Occipital lobe (tissue), 2 donors: ENCODE results near the gene FXYD6. TPM values are rescaled to one million over a fixed set of nuclear protein-coding genes. Genes with fewer than 3 reads are reported as not detected.
A peak's percentile ranks its signal among the peaks of the same experiment; 100 is the strongest.

Experiments
- DNase-seq: peaks from one replicate; lab custom pipeline; 2025; lab: John Stamatoyannopoulos, UW
- total RNA-seq: library from RNA; depleted of rRNA; stranded (reverse); fragments of >200 nt; gene quantifications from one replicate; pipeline ENCODE4 v1.2.3, GENCODE V29; 2014

FXYD6 gene
- total RNA-seq, 1 donor from 2014 or later: 107 TPM

DNA sequence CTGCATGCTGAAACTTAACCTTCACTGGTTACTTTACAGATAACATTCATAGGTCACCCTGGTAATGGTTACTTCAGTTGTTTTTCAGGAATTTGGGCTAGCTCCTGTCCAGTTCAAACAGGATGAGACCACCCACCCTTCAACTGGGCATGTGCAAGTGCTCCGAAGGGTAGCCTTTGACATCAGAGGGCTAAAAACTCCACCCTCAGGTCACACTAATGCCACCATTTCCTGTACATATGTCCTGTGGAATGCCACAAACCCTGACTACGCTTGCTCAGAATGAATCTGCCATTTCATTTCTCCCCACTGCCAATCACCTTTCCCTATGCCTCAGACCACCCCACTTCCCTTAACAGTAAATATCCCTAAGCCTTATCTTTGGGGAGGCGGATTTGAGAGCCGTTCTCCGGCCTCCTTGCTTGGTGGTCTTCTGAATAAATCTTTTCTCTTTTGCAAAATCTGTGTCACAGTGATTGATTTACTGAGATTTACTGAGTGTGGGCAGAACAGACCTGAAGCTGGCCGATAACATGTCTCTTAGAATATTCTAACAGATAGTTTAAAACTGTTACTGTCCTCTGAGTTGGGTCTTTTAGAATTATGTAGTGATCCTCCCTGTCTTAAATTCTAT is 26.6 kb downstream of the FXYD6 start:
- no peak for DNase-seq

DNA sequence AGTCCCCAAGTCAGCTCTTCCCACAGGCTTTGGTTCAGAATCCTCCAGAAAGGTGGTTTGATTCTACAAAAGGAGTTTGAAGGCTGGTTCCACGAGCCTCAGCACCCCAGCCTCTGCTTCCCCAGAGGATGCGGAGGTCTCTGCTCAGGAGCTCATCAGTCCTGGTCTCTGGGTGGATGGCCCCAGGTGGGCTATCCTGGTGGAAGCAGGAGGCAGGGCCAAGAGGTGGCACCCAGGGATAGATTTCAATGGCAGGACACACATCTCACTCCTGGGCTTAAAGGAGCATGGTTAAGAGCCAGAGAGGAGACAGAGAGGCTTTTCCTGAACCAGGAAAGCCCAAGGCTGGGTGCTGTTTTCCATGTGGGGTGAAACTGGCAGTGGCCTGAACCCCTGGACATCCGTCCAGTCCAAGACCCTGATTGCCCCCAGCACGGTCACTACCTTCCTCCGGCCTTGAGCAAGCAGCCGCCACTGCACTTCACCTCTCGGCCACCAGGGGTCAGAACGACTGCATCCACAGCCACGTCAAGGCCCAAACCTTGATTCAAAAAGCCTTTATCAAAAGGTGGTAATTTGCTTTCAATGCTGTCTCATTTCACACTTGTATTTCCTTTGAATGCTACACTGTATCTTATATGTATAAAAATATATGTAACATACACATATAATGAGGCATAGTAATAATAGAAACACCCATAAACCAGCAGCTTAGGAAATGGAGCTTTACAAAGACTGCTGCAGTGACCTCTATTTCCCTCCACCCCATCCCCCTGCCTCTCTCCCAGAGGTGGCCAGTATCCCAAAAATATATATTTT is 32.6 kb downstream of the FXYD6 start:
- DNase-seq: peak; percentile 67

DNA sequence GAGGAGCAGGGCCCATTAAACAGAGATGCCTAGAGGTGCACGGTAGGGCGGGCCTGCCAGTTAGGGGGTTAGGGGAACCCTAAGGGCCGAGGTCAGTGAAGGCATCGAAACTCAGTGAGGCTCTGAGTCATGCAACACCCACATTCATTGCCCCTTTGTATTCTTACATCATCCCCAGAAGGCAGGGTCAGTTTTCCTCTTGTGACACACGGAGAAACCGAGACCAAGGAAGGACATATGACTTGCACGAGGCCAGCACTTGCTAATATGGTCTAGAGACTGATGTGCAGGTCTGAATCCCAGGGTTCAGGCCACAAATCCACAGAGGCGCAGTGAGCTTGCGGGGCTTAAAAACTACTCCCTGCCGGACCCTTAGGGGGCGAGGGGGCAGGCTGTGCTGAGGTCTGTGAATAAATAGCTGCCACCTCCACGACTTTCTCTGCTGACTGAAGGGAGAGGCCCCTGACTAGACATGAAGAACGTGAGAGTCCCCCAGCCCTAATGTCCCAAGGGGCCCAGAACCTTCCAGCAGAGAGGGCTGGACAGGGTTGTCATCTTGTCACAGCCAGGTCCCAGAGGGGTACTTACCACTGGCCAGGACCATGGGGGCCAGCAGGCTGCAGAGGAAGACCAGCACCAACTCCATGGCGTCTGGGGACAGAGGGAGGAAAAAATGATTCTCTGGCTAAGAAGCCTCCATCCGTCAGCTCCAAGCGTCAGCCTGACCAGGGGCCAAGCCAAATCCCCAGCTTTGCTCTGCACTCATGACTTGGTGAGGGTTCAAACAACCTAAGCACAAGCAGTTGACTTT is 34.1 kb downstream of the FXYD6 start:
- DNase-seq: no peak

DNA sequence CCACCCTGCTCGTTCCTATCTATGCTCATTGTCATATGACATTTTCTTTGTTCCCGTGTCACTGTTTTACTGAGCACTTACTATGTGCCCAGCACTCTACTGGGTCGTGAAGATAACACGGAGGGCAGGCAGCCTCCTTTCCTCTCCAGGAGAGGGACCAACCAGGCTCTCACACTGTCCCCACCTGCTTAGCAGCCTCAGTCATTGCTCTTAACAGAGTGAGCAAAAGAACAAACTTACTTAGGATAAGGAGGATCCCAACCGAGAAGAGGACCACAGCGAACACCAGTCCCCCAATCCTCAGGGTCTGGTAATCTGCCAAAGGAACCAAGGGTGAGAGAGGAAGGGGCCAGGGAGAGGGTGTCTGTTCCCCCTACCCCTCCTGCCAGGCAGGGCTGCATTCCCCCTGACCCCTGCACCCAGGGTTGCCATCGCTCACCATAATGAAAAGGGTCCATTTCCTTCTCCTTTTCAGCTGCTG is 34.9 kb downstream of the FXYD6 start:
- no peak for DNase-seq

DNA sequence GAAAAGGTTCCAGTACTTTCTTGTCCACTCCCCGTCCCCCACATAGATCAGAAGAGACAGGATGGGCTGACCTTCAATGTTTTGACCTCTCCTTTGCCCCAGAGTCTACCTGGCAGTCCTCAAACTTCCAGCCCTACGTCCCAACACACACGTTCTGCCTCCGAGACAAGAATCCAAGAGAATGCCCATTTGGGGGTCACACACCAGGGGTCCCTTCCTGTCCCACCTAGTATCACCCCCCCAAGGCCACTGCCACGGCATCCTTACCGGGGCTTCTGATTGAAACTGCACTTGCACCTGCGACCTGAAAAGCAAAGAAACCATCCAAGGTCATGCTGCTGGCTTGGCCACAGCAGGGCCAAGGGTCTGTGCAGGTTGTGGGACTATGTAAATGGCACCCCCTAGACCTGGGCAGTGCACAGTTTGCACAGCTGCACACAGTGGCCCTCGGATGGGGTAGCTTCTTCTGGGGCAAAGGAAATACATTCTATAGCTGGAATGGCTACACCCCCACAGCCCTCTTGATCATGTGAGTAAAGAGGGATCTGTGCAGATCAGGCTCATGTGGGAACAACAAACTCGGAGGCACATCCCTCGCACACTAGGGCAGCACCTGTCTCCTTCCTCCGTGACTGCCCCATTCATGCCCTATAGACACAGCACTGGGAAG is 35.4 kb downstream of the FXYD6 start:
- no peak for DNase-seq

DNA sequence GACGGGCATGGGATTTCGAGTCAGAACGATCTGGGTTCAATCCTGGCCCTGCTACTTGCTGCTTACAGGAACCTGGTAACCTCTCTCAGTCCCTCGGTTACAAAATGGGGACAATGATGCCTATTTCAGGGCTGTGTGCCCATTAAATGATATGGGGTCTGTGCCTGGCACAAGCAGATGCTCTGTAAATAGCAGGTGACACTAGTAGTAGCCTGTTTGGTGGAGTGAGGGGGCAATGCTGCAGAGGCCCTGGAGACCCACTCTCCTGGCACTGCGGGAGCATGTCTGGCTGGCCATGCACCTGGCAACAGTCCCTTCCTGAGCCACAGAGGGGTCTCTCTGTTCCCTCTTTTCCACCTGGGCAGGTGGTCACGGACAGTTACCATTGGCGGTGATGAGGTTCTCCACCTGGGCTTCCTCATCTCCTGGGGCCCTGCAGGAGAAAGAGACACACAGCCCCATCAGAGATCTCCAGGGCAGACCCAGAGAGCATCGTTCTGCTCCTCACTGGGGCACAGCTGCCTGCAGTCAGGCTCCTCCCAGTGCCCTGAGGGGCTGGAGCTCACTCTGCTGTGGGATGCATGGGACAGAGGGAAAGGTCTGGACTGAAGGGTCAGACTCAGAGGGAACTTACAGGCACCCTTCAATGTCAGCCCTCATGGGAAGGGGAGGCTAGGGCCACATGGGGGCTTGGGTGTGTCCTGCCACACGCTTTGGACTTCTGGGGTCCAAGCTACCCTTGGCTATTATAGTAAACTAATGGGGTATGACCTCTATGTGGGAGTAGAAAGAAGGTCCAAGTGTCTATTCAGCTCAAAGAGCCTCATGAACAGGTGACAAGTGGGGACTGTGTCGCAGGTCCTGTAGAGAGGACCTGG is 36.3 kb downstream of the FXYD6 start:
- DNase-seq: no peak

DNA sequence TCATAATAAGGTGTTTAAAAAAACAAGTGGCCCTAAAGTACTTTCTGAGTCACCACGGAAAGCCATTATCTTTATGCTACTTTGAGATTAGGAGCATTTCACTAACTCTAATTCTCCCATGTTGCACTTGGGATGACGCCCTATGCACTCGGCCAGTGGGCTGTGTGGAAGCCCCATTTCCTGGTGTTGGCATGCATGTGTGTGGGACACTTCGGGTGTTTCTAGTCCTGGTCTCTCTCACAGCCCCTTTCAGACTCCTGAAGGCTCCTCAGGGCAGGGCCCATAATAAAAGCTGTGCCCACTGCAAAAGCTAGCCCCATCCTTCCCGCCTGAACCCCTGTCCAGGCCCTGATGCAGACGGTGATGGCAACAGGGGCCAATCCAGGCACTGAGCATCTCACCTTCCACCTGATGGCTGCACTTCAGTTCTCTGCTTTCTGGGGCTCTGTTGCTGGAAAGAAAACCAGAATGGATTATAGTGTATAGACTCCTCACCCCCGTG is 37.0 kb downstream of the FXYD6 start:
- DNase-seq: no peak

DNA sequence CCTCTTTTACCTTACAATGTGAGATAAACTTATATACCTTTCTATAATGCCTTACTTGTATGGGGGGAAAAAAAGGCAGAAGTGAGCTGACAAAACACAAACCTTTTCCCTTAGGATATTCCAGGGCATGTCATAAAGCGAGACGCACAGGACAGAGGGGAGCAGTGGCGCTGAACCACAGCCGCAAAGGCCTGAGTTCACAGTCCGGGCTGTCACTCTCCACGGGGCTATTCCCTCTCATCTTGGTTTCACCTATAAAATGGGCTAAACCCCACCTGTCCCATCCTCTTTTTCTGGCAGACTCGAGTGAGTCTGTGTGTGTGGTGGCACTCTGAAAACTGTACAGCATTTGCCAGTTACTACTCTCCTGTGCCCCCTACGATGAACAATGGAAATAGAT is 37.6 kb downstream of the FXYD6 start:
- no peak for DNase-seq

DNA sequence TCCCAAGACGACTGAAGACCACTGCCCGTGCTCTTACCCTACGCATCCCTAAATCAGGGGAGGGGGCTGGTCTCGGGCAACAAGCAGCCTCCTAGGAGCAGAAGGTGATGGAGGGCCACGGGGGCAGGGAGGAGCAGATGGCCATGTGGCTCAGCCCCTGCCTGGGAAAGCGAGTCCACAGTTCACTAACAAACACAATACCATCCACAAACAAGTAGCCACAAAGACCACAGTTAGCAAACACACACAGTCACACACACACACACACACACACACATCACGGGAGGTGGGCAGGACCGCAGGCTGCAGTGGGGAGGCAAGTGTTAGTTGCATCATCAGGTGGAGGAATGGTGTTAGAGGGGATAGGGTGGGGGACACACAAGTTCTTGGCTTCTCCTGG is 38.7 kb downstream of the FXYD6 start:
- no peak for DNase-seq

DNA sequence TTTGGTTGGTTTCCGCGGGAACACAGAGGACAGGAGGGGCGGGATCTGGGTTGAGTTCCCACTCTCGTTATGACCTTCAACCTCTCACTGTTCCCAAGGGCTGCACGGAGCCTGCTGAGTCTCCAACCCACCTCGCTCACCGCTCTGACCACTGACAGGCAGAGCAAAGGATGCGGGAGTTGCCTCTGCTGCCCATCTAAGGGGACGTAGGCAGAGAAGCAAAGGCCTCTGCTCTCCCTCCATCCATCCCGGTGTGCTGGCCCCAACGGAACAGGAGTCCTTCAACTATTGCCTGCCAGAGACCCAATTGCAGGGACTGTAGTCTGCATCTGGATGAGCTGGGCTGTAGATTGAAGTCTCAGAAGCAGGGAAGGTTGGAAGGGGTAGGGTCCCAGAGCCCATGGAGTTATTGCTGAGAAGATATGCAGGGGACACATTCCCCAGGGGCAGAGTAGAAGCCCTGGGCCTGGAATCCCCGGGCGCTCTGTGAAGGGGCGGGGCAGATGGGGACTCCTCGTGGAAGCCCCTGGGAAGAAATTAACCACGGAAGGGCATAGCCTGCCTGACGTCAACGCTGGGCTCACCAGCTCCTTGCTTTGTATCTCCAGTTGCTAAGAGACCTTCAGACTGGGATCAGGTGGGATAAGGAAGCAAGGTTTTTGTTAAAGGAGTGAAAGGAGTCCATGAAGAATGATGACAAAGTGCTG is 39.2 kb downstream of the FXYD6 start:
- DNase-seq: no peak

DNA sequence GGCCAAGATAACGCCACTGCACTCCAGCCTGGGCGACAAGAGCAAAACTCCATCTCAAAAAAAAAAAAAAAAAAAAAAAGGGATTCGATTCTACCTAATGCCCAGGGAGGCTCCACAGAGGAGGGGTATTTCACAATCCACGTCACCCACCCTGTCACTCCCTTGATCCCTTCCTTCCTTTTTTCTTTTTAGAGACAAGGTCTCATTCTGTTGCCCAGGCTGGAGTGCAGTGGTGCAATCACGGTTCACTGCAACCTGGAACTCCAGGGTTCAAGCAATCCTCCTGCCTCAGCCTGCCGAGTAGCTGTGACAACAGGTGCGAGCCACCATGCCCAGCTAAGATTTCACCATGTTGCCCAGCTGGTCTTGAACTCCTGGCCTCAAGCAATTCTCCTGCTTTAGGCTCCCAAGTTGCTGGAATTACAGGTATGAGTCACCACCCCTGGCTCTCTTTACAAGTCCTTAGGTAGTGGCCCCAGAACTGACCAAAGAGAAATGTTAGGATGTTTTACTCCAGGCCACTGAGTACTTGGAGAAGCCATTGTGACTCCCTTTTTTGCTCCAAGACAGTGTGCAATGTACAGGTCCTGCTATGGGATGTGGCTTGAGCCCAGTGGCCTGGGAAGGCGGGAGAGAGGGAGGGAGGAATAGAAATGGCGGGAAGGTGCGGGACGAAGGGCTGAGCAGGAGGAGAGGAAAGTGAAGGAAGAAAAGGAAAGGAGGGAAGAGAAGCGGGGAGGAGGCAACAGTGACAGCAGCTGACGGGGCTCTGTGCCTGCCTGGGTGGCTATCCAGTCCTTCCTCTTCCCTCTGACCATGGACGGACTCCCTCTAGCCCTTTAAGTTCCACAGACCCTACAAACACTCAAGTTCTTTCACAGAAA is 40.1 kb downstream of the FXYD6 start:
- DNase-seq: no peak

DNA sequence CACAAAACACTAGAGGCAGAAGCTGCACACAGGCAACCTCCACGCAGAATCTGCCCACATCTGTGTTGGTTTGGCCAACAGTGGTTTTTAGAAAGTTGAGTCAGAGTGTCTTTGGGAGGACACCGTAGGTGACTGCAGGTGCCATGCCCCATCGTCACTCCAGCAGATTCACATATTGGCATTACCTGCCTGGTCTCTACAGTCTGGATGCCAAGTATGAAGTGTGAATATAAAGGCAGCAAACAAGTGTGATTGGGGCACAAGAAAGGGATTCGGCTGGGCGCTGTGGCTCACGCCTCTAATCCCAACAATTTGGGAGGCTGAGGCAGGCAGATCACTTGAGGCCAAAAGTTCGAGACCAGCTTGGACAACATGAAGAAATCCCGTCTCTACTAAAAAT is 40.9 kb downstream of the FXYD6 start:
- no peak for DNase-seq

DNA sequence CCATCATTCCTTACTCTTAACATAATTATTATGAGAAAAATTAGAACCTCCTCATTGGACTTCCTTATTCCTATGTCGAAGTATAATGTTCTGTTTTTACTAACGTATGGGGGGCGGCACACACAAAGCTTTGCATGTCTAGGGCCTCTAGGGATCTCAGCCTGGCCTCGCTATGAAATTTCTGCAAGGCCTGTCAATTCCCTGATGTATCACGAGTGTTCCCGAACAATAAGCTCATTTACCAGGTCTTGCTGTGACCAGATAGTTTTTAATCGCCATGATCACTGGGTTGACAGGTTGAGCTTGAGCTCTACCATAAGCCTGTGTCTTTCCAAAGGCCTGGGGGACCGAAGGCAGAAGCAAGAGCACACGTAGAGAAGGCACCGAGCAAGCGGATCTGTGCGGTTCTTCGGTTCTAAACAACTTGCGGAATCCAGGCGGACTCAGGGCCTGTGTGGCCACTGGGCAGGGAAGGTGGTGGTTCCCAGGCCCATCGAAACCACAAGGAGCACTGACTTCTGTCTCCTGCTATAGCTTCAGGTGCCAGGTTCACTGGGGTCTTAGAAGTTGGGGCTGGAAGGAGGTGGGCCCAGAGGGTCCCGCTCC is 41.5 kb downstream of the FXYD6 start:
- DNase-seq: no peak

DNA sequence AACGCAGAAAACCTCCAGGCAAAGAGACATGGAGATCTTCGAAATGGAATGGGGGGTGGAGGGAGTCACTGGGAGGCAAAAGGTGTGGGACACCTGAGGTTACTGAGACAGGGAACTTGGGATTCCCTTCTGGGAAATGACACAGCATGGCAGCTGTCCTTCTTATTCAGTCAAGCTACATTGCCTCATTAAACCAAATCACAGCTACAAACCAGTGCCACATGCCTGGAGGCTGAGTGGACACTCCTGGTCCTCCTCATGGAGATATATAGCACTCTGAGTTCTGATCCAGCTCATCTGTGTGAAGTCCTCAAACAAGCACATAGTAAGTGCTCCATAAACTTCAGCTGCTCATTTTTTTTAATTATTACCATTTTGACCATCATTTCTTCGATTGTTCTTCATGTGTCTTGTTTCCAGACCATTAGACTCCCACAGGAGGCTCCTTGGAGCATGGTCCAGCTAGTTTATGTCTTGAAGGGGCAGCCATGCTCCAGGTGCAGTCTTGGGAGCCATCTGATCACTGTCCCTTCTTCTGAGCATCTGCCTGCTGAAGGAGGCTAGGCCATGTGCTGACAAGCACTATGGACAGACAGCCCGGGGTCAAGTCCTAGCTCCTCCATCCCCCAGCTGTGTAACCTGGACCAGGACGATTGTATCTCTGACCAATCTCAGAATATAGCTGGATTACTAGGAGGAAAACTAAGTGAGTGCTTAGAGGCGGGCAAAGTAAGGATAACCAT is 42.2 kb downstream of the FXYD6 start:
- no peak for DNase-seq

DNA sequence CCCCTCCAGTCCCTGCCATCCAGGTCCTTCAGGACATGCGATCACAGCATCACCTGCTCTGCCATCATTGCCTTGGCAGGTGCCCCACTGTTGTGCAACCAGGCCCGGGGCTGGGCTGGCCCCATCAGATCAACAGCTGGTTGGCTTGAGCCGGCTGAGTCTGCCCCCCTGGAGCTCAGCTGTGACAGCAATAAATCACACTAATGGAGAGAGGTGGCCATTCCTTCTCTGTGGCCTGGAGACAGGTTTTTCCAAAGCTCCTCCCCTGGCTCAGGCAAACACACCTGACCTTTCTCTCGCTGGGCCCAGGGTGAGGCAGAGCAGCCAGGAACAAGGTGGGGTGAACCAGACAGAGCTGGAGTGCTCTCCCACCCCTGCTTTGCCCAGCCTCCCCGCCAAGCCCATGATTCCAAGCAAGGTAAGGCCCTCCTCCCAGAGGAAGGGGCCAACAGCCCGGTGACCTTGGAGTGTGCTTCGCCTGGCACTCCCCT is 43.0 kb downstream of the FXYD6 start:
- no peak for DNase-seq

DNA sequence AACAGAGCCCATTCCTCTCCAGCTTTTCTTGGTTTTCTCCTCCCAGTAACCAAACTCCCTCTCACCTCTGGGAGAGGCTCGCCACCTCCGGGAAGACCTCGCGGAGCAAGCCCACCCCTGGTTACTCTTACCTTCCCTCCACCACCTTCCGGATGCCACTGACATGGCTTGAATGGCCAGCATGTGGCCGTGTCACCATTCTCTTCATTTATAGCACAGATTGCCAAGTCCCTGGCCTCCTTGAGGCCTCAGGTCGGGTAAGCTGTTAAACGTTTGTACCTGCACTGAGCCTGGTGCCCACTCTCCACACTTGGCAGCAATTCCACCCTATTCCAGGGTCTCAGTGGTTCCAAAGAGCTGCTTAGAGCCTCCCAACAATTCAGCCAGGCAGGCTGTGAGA is 43.9 kb downstream of the FXYD6 start:
- no peak for DNase-seq

DNA sequence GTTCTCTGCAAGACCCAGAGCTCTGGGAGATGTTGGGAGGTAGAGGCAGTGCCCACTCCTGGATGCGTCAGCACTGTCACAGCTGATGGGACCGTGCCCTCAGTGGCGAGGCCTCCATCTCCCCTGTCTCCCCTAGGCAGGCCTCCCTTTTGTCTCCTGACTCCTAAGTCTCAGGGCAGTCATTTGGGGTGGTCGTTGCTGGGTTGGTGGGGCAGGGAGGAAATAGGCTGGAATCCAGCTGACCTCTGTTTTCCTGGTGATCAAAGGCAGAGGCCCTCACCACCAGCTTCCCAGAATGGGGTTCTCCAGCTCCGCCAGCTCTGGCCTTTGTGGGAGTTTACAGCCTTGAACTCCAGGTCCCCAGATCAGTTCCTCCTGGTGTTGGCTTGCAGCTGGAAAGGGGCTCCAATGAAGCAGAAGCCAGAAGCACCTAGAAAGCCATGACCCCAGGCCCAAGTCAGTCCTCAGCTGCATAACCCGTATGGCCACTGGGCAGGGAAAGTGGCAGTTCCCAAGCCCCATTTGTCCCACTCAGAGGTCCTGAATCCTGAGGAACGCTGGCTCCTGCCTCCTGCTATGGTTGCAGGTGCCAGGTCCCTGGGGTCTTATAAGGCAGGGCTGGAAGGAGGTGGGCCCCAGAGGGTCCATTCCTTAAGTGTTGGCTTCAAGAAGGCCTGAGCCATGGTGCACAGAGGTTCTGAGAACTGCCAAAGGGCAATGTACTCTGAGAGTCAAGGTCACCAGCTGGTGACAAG is 44.6 kb downstream of the FXYD6 start:
- no peak for DNase-seq
